ENCODE data around the gene UPK1B.

DNA sequence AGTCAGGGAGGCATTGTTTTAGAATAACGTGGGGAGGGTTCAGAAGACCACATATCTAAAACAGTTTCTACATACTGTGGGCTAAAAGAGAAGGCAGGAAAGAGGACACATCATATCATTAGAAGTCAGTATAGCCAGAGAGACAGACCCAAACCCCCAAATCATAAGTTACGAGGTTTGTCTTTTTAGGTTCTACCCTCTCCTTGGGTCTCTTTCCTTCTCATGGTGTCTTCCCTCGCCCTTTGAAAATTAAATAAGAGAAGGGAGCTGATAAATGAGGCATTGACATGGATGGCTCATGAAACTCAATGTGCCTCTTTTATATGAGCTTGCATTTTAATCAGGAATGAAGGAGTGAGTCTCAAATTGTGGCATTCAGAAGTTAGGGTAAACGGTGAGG, 3.4 kb downstream of the UPK1B start:
- TF ChIP-seq, protein P1, sequence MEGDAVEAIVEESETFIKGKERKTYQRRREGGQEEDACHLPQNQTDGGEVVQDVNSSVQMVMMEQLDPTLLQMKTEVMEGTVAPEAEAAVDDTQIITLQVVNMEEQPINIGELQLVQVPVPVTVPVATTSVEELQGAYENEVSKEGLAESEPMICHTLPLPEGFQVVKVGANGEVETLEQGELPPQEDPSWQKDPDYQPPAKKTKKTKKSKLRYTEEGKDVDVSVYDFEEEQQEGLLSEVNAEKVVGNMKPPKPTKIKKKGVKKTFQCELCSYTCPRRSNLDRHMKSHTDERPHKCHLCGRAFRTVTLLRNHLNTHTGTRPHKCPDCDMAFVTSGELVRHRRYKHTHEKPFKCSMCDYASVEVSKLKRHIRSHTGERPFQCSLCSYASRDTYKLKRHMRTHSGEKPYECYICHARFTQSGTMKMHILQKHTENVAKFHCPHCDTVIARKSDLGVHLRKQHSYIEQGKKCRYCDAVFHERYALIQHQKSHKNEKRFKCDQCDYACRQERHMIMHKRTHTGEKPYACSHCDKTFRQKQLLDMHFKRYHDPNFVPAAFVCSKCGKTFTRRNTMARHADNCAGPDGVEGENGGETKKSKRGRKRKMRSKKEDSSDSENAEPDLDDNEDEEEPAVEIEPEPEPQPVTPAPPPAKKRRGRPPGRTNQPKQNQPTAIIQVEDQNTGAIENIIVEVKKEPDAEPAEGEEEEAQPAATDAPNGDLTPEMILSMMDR (conservative IDR thresholded peaks at IDR 0.05), result no peak
- TF ChIP-seq ZFX (IDR thresholded peaks at IDR 0.05), result no peak

All from C4-2B (cell line).